HAP-1 (cell line): ENCODE measurements around the gene DOCK4.
"Not testable (repeated sequence)": the region's sequence is repeated elsewhere in the genome, so short reads cannot be mapped to it uniquely, and the experiment has no call there.

Source experiments
- DNase-seq, 2 experiments: peaks; one replicate each; pipeline ENCODE4 v3.0.0-alpha.2; 2016 to 2020; ENCODE audit warnings: low spot score in 2 of 2
- H3K27me3 ChIP-seq: fragments of 250-450 bp; sonication (Bioruptor Pico); 2 replicates; pipeline ENCODE4 v1.5.1; 2020; ENCODE audit warnings: low read depth, mild to moderate bottlenecking, moderate library complexity
- H3K36me3 ChIP-seq: fragments of 250-450 bp; sonication (Bioruptor Pico); replicated peaks from 2 replicates; pipeline ENCODE4 v1.5.1; 2020; ENCODE audit warnings: mild to moderate bottlenecking
- H3K4me1 ChIP-seq: fragments of 250-450 bp; sonication (Bioruptor Pico); 2 replicates; pipeline ENCODE4 v1.5.1; 2020; ENCODE audit warnings: mild to moderate bottlenecking
- H3K4me3 ChIP-seq: fragments of 250-450 bp; sonication (Bioruptor Pico); 2 replicates; pipeline ENCODE4 v1.5.1; 2020; ENCODE audit warnings: mild to moderate bottlenecking, moderate library complexity
- H3K9me3 ChIP-seq: fragments of 250-450 bp; sonication (Bioruptor Pico); 2 replicates; pipeline ENCODE4 v1.5.1; 2020; ENCODE audit warnings: mild to moderate bottlenecking, moderate library complexity
- in situ Hi-C: fragments of 300-500 bp; cut with MboI; formaldehyde crosslinking; loops from 3 replicates; pipeline ENCODE4 v1.14.3; 2020; ENCODE audit warnings: low sequenced_read_pairs, inconsistent platforms, mixed read lengths

DOCK4 gene

DNA sequence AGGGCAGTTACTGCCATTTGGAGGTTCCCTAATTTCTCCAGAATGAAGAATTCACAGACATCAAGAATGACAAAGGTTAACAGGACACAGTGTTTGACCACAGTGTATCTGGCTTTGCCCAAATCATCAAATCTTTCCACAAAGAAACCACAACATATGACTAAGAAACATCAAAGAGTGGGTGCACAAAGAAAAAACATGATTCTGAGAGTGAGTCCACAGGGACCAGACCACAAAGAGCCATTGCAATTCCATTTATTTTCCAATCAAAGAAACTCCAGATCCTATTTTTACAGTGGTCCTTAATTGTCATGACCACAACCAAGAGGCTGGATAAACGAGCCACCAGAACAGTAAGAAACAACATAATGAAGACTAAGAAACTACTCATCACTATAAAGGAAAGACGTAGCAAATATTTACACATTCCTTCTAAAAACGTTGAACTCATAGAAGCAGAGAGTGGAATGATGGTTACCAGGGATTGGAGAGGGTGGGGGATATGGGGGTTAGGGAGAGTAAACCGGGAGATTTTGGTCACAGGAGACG is 286.5 kb downstream of the DOCK4 start:
- Histone ChIP-seq H3K4me1 (no peaks in the 10 kb centered on the region), H3K27me3 (no peaks in the 10 kb centered on the region), H3K36me3 (no peaks in the 10 kb centered on the region), H3K9me3 (no peaks in the 10 kb centered on the region), H3K4me3 (no peak overlapping the region)
- DNase-seq = no peak
- in situ Hi-C loops = no loop called here

DNA sequence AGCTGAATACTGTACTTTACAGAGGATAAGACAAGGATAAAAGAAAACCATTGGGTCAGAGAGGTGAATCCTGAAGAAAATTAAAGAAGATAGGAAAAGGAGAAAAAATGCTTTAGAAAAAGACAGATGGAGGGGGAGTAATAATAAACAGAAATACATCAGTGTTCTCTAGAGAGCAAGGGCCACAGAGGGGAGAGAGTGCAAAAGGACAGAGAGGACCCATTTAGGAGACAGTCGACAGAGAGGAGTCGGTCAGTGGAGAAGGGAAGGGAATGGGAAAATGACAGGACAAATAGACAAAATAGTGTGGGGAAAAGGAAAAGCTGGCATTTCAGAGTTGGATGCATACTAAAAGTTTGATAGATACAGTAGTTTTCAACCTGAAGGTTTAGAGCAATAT is 287.0 kb downstream of the DOCK4 start:
- Histone ChIP-seq H3K36me3 (no peaks in the 10 kb centered on the region), H3K9me3 (no peaks in the 10 kb centered on the region), H3K4me3 (no peak overlapping the region), H3K27me3 (no peaks in the 10 kb centered on the region), H3K4me1 (no peaks in the 10 kb centered on the region)
- in situ Hi-C loops = no loop called here
- DNase-seq = no peak

DNA sequence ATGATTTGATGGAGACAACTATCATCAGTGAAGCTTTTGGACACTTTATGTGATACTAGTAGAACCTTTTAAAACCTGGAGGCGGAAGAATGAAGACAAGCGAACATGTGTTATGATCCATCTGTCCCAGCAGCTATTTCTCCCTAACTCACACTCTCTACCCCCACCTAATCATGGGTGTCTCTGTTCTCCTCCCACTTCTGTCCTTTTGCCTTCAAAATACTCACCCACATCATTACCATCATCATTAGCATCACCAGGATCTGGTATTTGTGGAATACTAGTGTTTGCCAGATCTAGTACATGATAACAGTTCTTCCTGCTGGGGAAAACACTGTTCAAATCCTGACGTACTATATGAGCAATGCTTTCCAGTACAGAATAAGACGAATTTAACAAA is 287.7 kb downstream of the DOCK4 start:
- no peak for DNase-seq
- H3K27me3 ChIP-seq = no peaks in the 10 kb centered on the region
- no peaks in the 10 kb centered on the region for H3K9me3 ChIP-seq
- no peaks in the 10 kb centered on the region for H3K36me3 ChIP-seq
- no peaks in the 10 kb centered on the region for H3K4me1 ChIP-seq
- in situ Hi-C loops = no loop called here
- H3K4me3 ChIP-seq = no peak overlapping the region

DNA sequence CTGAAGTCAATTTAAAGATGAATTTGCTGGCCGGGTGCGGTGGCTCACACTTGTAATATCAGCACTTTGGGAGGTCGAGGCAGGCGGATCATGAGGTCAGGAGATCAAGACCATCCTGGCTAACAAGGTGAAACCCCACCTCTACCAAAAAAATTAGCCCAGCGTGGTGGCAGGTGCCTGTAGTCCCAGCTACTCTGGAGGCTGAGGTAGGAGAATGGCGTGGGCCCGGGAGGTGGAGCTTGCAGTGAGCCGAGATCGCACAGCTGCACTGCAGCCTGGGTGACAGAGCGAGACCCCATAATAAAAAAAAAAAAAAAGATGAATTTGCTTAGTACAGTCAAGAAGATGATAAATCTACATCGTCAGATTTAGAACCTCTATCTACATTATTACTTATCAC is 288.8 kb downstream of the DOCK4 start:
- H3K9me3 ChIP-seq, H3K4me3 ChIP-seq, H3K4me1 ChIP-seq, H3K36me3 ChIP-seq, in situ Hi-C loops, DNase-seq, H3K27me3 ChIP-seq: not testable (repeated sequence)

DNA sequence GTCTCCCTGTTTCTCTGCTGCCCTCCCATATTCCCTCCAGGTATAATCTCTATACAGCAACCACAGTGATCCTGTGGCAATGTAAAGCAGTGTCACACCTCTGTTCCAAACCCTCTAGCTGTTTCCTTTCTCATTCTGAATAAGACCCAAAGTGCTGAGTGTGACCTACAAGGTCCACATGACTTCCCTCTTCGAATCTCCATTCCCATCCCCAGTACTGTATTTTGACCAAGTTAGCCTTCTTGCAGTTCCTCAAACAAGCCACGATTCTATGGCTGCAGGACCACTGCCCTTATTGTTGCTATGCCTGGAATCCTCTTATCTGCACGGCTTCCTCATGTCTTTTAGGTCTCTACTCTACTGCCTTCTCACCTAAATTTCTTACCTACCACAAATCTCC is 291.9 kb downstream of the DOCK4 start:
- Histone ChIP-seq H3K36me3 (no peaks in the 10 kb centered on the region), H3K27me3 (no peaks in the 10 kb centered on the region), H3K9me3 (no peaks in the 10 kb centered on the region), H3K4me1 (no peaks in the 10 kb centered on the region), H3K4me3 (no peak overlapping the region)
- in situ Hi-C loops = no loop called here
- no peak for DNase-seq

DNA sequence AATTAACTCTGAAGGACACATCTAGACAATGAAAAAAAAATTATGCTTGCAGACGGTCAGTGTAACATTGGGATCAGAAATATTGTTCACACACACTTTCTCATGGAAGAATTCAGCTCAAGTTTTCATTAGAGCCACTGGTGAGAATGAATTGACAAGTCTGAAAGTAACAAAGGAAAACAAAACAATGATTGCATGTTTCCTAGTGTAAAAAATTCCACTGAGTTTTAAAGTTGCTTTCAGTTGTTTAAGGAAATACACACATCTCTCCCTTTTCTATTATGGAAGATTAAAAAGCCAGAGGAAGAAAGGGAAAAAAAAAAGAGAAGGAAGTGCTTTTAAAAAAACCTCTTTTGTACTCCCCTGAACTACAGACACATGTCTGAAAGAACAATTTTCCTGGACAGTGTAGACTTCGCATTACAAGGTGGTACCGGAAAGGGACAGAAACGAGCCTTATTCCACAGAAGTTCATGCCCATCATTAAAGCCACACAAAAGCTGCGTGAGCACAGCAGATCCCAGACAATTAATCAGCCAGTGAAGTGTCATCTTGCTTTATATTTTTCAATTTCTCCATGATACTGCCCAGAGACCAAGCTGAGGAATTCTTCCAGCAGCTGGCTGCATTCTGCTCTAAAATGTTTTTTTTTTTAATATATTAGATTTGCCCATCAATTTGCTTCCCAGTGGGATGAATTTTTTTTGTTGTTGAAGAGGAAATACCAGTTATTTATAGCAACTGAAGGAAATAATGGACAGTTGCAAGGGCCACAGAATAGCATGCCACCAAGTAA is 294.8 kb downstream of the DOCK4 start:
- Histone ChIP-seq H3K4me1 (no peaks in the 10 kb centered on the region), H3K36me3 (no peaks in the 10 kb centered on the region), H3K9me3 (no peaks in the 10 kb centered on the region), H3K4me3 (no peak overlapping the region), H3K27me3 (no peaks in the 10 kb centered on the region)
- no peak for DNase-seq
- in situ Hi-C loops = no loop called here

DNA sequence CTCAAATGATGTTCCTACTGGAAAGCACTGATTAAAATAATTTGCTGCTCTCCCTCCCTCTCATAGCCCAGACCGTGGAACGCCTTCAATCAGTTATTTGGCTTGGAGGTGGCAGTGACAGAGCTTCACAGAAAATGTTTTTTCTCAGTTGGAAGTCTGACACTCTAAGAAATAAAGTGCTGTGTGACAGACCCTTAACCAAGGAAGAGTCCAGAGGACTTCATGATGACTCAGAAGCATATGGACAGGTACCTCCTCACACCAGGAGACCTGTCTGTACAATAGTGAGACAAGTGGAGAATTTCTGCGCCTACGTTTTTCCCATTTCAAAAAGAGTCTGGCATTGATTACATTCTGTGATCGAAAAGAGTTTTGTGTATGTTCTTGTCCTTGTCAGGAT is 295.5 kb downstream of the DOCK4 start:
- no peaks in the 10 kb centered on the region for H3K27me3 ChIP-seq
- no peaks in the 10 kb centered on the region for H3K4me1 ChIP-seq
- H3K9me3 ChIP-seq = no peaks in the 10 kb centered on the region
- H3K36me3 ChIP-seq = no peaks in the 10 kb centered on the region
- DNase-seq = no peak
- in situ Hi-C loops = no loop called here
- no peak overlapping the region for H3K4me3 ChIP-seq

DNA sequence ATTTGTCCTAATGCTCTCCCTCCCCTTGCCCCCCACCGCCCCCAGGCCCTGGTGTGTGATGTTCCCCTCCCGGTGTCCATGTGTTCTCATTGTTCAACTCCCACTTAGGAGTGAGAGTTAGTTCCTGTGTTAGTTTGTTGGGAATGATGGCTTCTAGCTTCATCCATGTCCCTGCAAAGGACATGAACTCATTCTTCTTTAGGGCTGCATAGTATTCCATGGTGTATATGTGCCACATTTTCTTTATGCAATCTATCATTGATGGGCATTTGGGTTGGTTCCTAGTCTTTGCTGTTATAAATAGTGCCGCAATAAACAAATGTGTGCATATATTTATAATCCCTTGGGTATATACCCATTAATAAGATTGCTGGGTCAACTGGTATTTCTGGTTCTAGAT is 297.5 kb downstream of the DOCK4 start:
- in situ Hi-C loops, H3K9me3 ChIP-seq, H3K4me1 ChIP-seq, H3K4me3 ChIP-seq, DNase-seq, H3K36me3 ChIP-seq, H3K27me3 ChIP-seq: not testable (repeated sequence)

DNA sequence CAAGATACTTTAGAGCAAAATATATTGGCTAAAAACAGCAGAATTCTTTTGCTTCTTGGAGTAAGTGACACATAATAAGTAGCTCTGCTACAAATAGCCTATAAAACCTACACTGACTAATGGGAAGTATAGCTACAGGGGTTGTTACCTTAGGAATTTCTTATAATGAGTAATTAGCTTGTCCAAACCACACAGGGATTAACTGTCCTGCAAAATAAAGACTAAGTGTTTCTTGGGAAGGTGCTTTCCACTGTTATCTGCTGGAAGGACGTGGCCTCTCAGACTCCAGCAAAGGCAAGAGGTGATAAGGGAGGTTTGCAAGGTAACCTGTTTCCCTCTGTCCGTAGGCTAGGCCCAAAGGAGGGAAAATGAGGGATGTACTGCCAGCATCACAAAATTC is 302.4 kb downstream of the DOCK4 start:
- no peaks in the 10 kb centered on the region for H3K27me3 ChIP-seq
- H3K4me1 ChIP-seq = no peaks in the 10 kb centered on the region
- H3K36me3 ChIP-seq = no peaks in the 10 kb centered on the region
- H3K9me3 ChIP-seq = no peaks in the 10 kb centered on the region
- in situ Hi-C loops = no loop called here
- no peak overlapping the region for H3K4me3 ChIP-seq
- DNase-seq = no peak

DNA sequence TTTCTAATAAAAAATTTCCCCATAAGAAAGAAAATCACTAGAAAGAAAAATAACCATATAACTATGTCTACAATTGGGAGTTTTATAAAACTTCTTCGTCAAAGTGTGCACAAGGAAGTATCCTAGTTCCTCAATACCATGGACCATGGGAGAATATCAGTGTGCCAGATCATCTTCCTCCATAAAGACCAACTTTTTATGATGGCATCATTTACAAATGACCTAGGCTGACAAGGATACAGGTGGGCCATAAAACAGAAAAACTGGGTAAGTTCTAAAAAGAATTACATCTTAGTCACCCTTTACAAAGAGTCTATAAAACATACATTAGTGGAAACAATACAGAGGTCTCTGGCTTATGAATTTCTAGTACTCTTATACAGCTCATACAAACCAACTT is 303.2 kb downstream of the DOCK4 start:
- DNase-seq = no peak
- Histone ChIP-seq H3K36me3 (no peaks in the 10 kb centered on the region), H3K4me3 (no peak overlapping the region), H3K9me3 (no peaks in the 10 kb centered on the region), H3K4me1 (no peaks in the 10 kb centered on the region), H3K27me3 (no peaks in the 10 kb centered on the region)
- in situ Hi-C loops = no loop called here

DNA sequence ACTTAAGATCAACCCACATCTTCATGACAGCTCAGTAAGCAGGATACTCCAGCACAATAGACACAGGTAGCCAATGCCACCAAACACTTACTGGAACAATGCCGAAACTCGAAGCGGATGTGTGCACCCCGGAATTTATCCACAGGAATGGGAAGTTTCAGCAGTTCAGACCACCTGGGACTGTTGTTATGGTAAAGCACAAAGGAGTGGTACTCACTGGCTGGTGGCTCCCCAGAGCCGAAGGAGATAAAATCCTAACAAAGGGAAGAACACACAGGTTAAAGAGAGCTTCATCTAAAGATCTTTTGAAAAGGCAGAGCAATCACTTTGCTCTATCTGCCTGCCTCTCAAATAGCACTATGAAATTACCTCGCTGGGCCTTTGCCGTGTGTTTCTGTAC is 305.9 kb downstream of the DOCK4 start:
- Histone ChIP-seq H3K4me1 (no peaks in the 10 kb centered on the region), H3K4me3 (no peak overlapping the region), H3K9me3 (no peaks in the 10 kb centered on the region), H3K27me3 (no peaks in the 10 kb centered on the region), H3K36me3 (no peaks in the 10 kb centered on the region)
- in situ Hi-C loops = no loop called here
- DNase-seq = no peak

DNA sequence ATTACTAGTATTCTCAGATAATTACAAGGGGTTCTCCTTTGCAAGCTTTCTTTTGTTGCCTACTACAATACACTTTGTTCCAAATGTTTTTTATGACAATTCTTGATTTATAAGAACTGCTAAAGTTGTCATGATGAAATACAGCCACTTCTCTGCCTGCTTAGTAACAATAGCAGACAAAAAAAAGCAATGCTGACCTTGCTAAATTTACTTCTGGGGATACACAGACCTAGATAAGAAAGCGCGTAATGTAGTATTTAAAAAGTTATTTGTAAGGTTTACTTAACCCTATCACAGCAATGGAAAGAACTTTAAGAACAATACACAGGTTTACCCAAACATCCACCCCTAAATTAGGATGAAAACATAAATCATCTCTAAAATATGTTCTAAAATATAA is 311.1 kb downstream of the DOCK4 start:
- H3K4me1 ChIP-seq = no peaks in the 10 kb centered on the region
- in situ Hi-C loops = no loop called here
- no peaks in the 10 kb centered on the region for H3K9me3 ChIP-seq
- DNase-seq = no peak
- no peak overlapping the region for H3K4me3 ChIP-seq
- H3K36me3 ChIP-seq = no peaks in the 10 kb centered on the region
- no peaks in the 10 kb centered on the region for H3K27me3 ChIP-seq

DNA sequence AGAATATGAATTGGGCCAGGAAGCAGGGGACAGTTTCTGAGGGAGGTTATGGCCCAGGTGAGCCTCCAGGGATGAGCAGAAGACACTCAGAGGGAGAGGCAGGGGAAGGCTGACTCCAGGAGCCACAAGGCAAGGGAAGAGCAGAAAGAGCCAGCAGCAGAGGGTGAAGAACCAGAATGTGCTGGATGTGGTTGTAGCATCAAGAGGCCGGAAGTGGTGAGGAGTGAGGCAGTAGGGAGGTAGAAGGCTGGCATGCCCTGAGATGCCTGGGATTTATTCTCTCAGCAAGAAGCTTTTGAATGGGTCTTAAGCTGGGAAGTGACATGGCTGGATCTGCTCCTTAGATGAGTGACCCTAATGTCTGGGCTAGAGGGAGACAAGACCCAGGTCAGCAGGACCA is 311.7 kb downstream of the DOCK4 start:
- no peak overlapping the region for H3K4me3 ChIP-seq
- in situ Hi-C loops = no loop called here
- DNase-seq = no peak
- no peaks in the 10 kb centered on the region for H3K9me3 ChIP-seq
- H3K27me3 ChIP-seq = no peaks in the 10 kb centered on the region
- H3K4me1 ChIP-seq = no peaks in the 10 kb centered on the region
- no peaks in the 10 kb centered on the region for H3K36me3 ChIP-seq

DNA sequence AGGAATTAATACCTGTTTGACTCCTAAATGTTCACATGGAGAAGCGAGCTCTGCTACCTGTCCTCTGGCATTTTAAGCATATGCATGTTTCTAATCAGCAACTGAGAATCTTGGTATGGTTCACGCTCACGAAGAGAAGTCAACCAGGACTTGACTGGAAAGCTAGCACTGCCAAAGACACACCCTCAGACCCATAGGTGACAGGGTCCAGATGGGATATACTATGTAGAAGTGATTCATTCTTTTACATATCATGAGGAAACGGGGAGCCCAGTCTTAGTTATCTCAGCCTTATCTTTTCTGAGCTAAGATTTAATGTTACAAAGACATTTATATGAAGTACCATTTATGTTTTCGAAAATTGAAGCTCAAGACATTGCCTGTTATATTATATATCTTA is 313.0 kb downstream of the DOCK4 start:
- in situ Hi-C loops = no loop called here
- Histone ChIP-seq H3K4me1 (no peaks in the 10 kb centered on the region), H3K9me3 (no peaks in the 10 kb centered on the region), H3K36me3 (no peaks in the 10 kb centered on the region), H3K4me3 (no peak overlapping the region), H3K27me3 (no peaks in the 10 kb centered on the region)
- no peak for DNase-seq

DNA sequence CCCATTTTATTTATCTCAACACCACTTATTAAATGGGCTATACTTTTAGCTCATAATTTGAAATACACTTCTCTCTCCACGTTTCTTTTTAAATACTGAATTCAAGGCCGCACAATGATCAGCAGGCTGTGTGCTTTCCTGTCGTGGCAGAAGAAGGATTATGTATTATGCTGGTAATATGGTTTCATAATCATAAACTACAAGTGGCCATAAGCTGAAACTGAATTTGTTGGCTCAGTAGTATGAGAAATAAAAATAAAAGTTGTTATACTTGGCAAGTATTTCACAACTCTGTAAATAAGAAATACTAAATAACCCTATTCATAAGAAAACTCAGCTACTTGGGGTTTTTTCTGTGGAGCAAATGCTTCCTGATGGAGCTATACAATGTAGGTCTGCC is 313.6 kb downstream of the DOCK4 start:
- H3K9me3 ChIP-seq = no peaks in the 10 kb centered on the region
- no peaks in the 10 kb centered on the region for H3K36me3 ChIP-seq
- in situ Hi-C loops = no loop called here
- no peak for DNase-seq
- no peaks in the 10 kb centered on the region for H3K4me1 ChIP-seq
- no peaks in the 10 kb centered on the region for H3K27me3 ChIP-seq
- no peak overlapping the region for H3K4me3 ChIP-seq
